NCI-H82 treated with DMSO at 0.1 percent for 48 hours (cell line): ENCODE measurements around the gene KRTAP1-3.
"Not testable (repeated sequence)": the region's sequence is repeated elsewhere in the genome, so short reads cannot be mapped to it uniquely, and the experiment has no call there.

ENCODE experiments used
- DNase-seq: peaks from one replicate; lab custom pipeline; 2025; ENCODE audit not compliant: unreplicated experiment; lab: John Stamatoyannopoulos, UW

The KRTAP1-3 gene

DNA sequence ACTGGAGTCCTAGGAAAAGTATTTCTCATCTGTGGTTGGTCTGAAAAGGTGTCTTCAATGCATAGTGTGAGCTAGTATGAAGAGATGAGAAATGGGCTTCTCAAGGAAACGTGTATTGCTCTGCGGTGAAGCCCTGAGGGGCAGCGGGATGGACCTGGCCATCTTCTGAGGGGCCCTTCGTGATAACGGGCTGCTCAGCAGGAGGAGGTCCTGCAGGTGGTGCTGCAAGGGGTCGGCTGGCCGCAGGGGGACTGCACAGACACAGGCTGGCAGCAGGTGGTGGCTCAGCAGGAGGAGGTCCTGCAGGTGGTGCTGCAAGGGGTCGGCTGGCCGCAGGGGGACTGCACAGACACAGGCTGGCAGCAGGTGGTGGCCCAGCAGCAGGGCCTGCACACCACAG lies 19.9 kb upstream of the KRTAP1-3 start:
- not testable (repeated sequence) for DNase-seq

DNA sequence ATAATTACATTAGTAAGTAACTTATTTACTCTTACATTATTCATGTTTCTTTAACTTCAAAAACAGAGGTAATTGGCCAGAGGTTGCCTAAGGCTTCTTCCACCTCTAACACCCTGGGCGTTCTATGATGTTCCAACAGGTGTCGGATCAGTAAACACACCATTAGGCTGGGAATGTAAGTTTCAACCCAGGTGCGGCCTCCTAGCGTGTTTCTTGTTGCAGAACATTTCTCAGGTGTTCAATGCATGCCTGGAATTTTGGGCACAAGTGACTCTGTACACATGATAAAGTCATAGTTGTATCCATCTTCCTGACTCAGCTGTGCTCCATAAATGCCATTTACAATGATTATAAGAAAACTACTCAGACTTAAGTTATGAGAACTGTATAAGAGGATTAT lies 19.4 kb upstream of the KRTAP1-3 start:
- DNase-seq = no peak

DNA sequence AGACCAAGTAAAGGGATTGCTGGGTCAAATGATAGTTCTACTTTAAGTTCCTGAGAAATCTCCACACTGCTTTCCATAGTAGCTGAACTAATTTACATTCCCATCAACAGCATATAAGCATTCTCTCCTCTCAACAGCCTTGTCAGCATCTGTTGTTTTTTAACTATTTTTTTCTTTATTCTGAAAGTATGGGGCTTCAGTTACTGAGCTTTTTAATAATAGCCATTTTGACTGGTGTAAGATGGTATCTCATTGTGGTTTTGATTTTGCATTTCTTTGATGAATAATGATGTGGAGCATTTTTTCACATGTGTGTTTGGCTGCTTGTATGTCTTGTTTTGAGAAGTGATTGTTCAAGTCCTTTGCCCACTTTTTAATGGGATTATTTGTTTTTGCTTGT lies 17.9 kb upstream of the KRTAP1-3 start:
- DNase-seq = no peak

DNA sequence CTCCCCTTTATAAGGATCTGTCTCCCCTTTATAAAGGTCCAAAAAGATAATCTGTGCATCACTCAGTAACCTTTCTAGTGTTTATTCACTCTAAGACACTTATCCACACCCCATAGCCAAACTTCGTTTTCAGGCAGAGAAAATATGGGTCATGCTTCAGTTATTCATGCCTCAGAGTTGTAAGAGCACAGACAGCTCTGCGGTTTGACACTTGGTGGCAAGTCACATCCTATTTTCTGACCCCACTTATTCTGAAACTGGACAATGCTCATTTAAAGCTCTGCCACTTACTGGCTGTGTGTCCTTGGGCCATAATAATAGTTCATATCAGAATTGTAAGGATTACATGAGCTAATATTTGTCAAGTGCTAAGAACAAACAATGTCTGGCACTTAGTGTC lies 14.4 kb upstream of the KRTAP1-3 start:
- no peak for DNase-seq

DNA sequence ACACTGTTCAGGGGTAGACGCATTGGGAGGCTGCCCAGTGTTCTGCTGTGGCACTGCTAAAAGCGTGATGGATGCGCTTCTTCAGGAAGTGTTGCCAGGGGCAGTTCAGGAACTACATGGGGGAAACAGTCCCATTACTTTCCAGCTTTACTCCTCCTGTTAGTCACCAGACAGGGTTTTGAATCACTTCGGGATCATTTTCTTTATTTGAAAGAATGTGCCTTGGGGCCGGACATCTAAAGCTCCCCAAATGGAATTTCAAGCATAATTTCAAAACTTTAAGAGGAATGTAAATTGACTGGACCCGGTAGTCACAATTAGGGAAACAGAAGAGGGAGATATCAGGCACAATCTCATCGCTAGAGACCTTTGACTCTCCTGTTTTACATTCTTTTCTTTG lies 13.8 kb upstream of the KRTAP1-3 start:
- no peak for DNase-seq

DNA sequence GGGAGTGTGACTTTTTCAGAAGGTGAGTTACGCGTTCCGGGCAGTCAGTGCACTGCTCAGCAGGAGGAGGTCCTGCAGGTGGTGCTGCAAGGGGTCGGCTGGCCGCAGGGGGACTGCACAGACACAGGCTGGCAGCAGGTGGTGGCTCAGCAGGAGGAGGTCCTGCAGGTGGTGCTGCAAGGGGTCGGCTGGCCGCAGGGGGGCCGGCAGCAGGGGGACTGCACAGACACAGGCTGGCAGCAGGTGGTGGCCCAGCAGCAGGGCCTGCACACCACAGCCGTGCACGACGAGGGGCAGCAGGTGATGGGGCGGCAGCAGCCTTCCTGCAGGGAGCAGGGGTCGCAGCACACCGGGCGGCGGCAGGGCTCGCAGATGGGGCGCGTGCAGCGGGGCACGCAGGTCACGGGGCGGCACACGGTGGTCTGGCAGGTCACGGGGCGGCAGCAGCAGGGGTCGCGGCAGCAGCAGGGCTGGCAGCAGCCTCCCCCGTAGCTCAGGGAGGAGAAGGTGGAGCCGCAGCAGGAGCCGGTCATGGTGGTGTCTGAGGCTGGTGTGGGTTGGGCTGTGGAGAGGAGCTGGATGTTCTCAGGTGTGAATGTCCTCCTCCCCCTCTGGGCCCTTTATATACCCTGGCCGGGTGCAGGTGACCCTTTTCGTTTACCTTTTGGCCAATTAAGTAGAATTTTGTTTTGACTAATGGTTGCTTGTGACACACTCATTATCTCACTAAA lies 12.2 kb upstream of the KRTAP1-3 start, which contains the start of gene KRTAP2-1:
KRTAP2-1 (minus strand) TSS at position 582 of the 731 bp plus-strand sequence; CDS start at position 533, 49 bp downstream.
- DNase-seq = not testable (repeated sequence)

DNA sequence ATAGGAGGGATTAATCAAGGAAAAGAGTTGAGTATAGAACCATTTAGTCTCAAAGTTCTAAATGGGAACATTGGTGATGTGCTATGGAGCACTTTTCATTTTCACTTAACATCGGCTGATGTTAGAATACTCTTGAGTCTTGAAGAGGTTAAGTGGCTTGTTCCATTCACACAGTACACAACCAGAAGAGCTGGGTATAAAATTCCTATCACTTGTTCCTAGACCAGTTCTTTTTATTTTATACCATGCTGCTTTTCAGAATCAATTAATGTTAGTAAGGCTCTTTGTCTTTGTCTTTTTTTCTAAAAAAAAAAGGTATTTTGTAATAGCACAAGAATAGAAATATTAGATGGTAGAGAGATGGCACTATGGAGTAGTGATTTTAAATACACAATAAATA lies 8.3 kb upstream of the KRTAP1-3 start:
- no peak for DNase-seq

DNA sequence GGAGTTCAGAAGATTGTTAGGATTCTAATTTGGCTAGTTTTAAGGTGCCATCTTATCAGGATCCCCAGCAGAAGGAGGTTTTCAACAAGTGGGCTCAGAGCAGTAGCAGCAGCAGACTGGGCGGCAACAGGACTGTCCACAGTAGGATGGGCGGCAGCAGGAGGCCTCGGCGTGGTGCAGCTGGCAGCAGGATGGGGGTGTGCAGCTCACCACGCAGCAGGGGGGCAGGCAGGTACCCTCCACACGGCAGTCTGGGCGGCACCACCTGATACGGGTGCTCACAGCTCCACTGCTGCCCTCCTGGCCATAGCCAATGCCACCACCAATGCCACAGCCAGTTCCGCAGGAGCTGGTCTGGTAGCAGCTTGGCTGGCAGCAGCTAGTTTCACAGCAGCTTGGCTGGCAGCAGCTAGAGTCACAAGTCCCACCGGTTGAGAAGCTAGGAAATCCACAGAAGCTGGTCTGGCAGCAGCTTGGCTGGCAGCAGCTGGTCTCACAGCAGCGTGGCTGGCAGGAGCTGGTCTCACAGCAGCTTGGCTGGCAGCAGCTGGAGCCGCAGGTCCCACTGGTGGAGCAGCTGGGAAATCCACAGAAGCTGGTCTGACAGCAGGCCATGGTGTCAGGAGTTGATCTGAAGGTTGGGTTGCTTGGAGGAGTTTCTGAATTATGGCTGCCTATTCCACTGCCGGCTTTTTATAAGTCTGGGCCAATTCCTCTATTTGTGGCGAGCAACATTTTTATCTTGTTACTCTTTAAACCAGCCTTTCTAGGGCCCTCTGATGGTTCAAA lies 6.3 kb upstream of the KRTAP1-3 start, which contains the start of gene KRTAP1-1:
KRTAP1-1 (minus strand) TSS at position 668 of the 789 bp plus-strand sequence; CDS start at position 615, 53 bp downstream.
- not testable (repeated sequence) for DNase-seq

DNA sequence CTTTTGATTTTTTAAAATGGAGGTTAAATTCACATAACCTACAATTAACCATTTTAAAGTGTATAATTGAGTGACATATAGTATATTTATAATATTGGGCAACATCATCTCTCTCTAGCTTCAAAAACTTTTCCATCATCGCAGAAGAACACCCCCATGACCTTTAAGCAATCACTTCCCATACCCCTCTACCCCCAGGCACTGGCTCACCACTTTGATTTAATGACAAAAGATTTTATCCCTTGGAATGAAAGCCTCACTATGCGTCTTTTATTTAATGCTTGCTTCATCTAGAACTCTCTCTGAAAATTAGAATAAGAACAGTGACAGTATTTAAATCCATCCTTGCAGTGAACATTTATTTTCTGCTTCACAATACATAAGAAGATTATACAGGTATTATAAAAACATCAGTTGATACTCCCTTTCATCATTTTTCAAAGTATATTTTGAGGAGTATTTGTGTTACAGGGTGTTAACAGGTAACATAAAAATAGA lies 3.2 kb upstream of the KRTAP1-3 start:
- DNase-seq = no peak

DNA sequence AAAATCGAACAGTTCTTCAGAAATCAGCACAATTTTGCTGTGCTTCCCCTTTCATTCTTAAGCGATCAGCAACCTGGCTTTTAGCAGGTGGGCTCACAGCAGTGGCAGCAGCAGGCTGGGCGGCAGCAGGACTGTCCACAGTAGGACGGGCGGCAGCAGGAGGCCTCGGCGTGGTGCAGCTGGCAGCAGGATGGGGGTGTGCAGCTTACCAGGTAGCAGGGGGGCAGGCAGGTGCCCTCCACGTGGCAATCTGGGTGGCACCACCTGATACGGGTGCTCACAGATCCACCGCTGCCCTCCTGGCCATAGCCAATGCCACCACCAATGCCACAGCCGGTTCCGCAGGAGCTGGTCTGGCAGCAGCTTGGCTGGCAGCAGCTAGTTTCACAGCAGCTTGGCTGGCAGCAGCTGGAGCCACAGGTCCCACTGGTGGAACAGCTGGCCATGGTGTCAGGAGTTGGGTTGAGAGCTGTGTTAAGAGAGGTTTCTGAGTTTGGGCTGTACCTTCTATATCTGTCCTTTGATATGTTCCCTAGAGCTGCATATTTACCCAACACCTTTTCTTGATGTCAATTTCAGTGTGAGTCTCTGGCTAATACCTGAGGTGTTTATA lies 4.9 kb downstream of the KRTAP1-3 start, which contains the start of gene KRTAP1-4:
KRTAP1-4 (minus strand) TSS at position 563 of the 613 bp plus-strand sequence; CDS start at position 446, 117 bp downstream.
- no peak for DNase-seq

DNA sequence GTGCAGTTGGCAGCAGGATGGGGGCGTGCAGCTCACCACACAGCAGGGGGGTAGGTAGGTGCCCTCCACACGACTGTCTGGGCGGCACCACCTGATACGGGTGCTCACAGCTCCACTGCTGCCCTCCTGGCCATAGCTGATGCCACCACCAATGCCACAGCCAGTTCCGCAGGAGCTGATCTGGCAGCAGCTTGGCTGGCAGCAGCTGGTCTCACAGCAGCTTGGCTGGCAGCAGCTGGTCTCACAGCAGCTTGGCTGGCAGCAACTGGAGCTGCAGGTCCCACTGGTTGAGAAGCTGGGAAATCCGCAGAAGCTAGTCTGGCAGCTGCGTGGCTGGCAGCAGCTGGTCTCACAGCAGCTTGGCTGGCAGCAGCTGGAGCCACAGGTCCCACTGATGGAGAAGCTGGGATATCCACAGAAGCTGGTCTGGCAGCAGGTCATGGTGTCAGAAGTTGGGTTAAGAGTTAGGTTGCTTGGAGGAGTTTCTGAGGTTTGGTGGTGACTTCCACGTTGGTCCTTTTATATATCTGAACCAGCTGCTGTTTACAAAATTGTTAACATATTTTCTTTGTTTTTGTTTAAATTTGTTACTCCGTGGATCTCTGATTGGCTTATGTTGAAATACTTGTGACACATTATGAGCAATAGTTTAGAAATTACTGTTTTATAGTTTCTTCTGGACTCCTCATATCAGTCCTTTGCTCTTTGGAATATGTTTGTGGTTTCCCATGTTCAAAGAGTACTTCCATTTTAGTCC lies 7.8 kb downstream of the KRTAP1-3 start, which contains the start of gene KRTAP1-5:
KRTAP1-5 (minus strand) TSS at position 494 of the 757 bp plus-strand sequence; CDS start at position 441, 53 bp downstream.
- no peak for DNase-seq

DNA sequence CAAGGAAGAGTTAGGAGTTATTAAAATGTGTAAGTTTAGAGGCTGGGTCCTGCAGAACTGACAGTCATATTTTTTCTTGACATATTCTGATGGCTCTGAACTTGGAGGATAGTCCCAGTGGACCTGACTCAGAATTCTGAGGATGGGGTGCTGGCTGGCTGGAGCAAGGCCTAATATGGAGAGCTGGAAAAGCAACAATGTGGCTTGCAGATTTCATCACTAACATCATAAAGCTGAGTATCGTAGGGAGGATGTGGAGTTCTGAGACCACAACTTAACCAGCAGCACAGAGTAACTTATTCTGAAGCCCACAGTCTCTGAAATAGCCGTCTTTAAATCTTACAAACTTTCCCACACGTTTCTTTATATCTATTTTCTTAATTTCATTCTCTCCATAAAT lies 10.0 kb downstream of the KRTAP1-3 start:
- DNase-seq = no peak

DNA sequence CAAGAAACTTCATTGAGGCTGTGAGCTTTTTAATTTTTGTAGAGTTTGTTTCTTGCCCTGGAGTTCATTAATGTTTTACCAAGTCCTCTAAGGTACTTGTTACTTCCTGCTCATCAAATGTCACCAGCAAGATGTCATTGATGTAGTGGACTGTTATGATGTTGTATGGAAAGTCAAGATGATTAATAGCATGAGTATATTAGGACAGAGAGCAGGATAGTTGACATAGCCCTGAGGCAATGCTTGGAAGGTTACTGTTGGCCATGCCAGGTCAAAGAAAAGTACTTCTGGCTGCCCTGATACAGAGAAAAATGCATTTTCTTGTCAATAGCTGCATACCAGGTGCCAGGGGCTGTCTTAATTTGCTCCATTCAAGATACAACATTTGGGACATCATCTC lies 14.3 kb downstream of the KRTAP1-3 start:
- DNase-seq = no peak

DNA sequence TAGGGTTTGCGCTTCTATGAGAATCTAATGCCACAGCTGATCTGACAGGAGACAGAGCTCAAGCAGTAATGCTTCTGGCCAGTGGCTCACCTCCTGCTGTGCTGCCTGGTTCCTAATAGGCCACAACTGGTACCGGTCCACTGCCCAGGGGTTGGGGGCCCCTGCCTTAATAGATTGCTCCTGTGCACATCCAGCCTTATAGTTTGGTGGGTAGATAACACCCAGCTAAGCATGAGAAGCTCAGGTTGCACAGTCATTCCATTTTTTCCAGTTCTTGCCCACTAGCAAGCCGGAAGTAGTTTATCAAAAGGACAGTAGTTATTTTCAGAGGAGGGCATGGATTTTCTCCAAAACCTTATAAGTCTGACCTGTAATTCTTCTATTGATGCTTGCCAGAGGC lies 15.3 kb downstream of the KRTAP1-3 start:
- no peak for DNase-seq

DNA sequence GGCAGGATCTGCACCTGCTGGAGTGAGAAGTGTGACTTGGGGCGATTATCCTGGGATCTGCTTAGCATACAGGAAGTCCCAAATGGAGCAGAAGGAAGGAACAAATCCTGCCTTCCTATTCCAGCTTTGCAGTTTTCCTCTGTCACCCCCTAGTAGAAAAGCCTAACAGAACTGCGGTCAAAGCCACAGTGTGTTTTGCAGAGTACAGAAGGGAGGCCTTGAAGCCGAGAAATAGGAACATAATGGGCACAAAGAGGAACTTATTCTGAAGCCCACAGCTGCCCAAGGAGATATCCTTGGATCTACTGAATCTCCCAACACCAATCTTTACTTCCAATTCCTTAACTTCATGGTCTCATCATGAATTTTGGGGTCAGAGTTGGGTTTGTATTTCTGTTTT lies 16.1 kb downstream of the KRTAP1-3 start:
- no peak for DNase-seq

DNA sequence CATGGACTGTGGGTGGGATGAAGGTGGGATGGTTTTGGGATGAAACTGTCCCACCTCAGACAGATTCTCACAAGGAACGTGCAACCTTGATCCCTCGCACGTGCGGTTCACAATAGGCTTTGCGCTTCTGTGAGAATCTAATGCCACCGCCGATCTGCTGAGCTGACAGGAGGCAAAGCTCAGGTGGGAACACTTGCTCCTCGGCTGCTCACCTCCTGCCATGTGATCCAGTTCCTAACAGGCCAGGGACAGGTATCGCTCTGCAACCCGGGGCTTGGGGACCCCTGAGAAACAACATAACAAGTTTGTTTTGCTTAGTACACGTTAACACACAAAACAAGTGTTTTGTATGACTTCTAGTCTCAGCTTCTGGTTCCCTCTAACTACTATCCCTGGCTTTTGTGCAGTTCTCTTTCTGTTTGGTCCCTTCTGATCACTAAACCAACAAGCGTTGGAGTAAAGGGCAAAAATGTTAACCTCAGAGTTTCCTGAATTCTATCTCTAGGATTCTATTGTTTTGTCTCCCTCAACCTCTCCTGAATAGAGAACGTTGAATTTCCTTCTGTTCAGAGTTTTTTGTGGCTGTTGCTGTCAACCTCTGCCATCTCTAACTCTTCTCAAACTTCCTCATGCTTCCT lies 18.0 kb downstream of the KRTAP1-3 start:
- no peak for DNase-seq

DNA sequence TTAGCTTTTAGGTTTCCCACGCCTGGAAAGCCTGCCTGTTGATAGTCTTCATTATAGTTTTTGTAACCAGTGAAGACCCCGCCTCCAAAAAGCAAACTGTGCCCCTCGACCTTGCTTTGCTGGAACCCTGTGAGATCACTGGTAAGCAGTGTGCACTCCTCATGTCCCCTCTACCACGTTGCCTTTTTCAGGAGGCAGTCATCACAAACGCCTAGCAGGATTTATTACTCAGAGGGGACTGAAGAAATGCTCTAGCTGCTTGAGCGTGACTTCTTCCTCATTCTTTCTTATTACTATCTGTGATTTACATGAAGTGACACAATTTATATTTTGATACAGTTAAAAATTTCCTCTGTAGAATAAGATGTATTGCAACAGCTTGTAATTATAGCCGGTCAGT lies 19.2 kb downstream of the KRTAP1-3 start:
- DNase-seq = no peak

DNA sequence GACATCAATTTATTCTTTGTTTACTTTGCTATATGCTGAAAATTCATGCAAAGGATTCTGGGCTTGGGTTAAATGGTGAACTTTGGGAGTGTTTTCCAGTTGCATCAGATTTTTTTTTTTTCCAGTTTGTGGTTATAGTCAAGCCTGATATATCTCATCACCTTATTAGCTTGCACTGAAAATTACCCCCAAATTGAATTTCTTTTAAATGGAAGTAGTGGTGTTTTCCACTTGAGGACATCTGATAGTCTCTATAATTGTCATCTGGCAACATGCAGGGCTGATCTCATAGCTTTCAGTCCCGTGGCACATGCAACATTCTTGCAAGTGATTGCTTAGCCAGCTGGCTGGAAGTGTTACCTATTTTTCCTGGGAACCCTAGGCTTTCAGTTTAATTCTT lies 21.1 kb downstream of the KRTAP1-3 start:
- no peak for DNase-seq

DNA sequence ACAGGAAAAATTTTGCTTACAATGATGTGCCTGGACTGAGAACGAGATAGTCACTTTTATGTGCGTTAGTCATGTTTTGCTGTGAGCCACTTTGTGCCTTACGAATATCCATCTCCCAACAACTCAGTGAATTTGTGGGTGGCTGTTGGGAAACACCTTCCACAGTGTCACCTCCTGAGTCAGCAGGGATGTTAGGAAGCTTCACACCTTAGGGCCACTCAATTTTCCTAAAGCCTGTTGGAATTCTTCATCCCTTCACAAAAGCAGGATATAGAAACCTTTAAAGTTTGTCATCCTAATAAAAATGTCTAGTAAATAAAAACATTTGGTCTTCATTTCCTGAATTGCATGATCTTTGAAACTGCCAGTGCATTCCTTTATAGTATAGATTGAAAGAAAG lies 21.5 kb downstream of the KRTAP1-3 start:
- DNase-seq = no peak
